ENCODE results near the gene KMT2A. TPM values are rescaled to one million over a fixed set of nuclear protein-coding genes. Genes with fewer than 3 reads are reported as not detected.
A peak's percentile ranks its signal among the peaks of the same experiment; 100 is the strongest.

KMT2A gene
- total RNA-seq, 1 experiment from 2014 or later = 50.4 TPM

GRCh38 chr11:118435893-118436624, at the start of gene KMT2A (continued):
- TF ChIP-seq REST (IDR thresholded peaks at IDR 0.05; ENCODE audit: low read depth) = no peak
- peak; percentile 34; the same call in 1 of the 2 replicates for TF ChIP-seq EGR1 (IDR thresholded peaks at IDR 0.05; ENCODE audit: low read depth)

- BruUV-seq (replicated peaks) = no TSS peak
- Histone ChIP-seq H3K9me3 (ENCODE audit: control insufficient read depth in 1 of 2, insufficient read depth in 1 of 2, low read depth in 1 of 2, low read length in 2 of 2) (no peaks in the 10 kb centered on the region), H3K36me3 (ENCODE audit: control insufficient read depth in 1 of 2, insufficient read depth in 2 of 2, low read length in 2 of 2) (peaks cover 21 to 36% of the 10 kb centered on the region in 2 experiments; a peak in 3 of 4 replicates), H3K27me3 (ENCODE audit: insufficient read depth, low read length) (no peaks in the 10 kb centered on the region), H3K4me3 (replicated peaks in 1 of 2; ENCODE audit: low read depth in 1 of 2, low read length in 2 of 2) (no peak overlapping the region), H3K9ac (ENCODE audit: low read length) (no peak overlapping the region), H3K9me2 (ENCODE audit: insufficient read depth) (no peaks in the 10 kb centered on the region), H3K79me2 (ENCODE audit: insufficient read depth, low read length) (no peaks in the 10 kb centered on the region), H3K4me1 (ENCODE audit: control insufficient read depth in 1 of 2, insufficient read depth in 2 of 2, low read length in 2 of 2) (peaks cover 2 to 7% of the 10 kb centered on the region in 2 experiments; a peak in 2 of 4 replicates), H3K4me2 (ENCODE audit: low read length) (no peak overlapping the region), H2AFZ (ENCODE audit: low read depth, low read length, poor library complexity, severe bottlenecking) (no peak overlapping the region), H4K20me1 (ENCODE audit: insufficient read depth) (no peaks in the 10 kb centered on the region), H3K27ac (ENCODE audit: low read depth, low read length) (no peak overlapping the region)
- no peak for TF ChIP-seq YY1 (IDR thresholded peaks at IDR 0.05; ENCODE audit: extremely low read depth, insufficient replicate concordance, low read depth, low read length)
- no peak for TF ChIP-seq CTCF (IDR thresholded peaks at IDR 0.05 in 2 of 3, conservative IDR thresholded peaks at IDR 0.05 in 1 of 3; ENCODE audit: borderline replicate concordance in 1 of 3, insufficient read depth in 1 of 3, low read depth in 2 of 3, low read length in 2 of 3)
- TF ChIP-seq CBX3 (IDR thresholded peaks at IDR 0.05; ENCODE audit: low read depth) = no peak
- no peak for TF ChIP-seq JUND (IDR thresholded peaks at IDR 0.05)
- TF ChIP-seq POLR2A (IDR thresholded peaks at IDR 0.05; ENCODE audit: borderline replicate concordance, extremely low read depth, insufficient read depth, insufficient read length) = no peak
- no peak for TF ChIP-seq ZFX (IDR thresholded peaks at IDR 0.05)
- TF ChIP-seq ZBTB33 (IDR thresholded peaks at IDR 0.05; ENCODE audit: extremely low read depth, insufficient replicate concordance, low read length) = no peak
- no peak for TF ChIP-seq SRF (IDR thresholded peaks at IDR 0.05; ENCODE audit: low read depth)
- no peak for TF ChIP-seq MAX (IDR thresholded peaks at IDR 0.05)
- ChIA-PET CTCF (no interaction called here), POLR2A (no interaction called here), RAD21 (ENCODE audit: low non-redundant PET in 1 of 2, low total read pairs in 2 of 2, uncharacterized antibody in 2 of 2, unreplicated experiment in 2 of 2) (no interaction called here)
- ATAC-seq (no peak), DNase-seq (ENCODE audit: low read depth, low spot score) (no peak)
- intact Hi-C loops (cut with micrococcal nuclease) = no loop called here
These were observed 40.2 kb upstream of the KMT2A start for GRCh38 chr11:118396097-118396501.
